GM19372 (cell line): ENCODE measurements around the gene TPGS2.
"Not testable (repeated sequence)": the region's sequence is repeated elsewhere in the genome, so short reads cannot be mapped to it uniquely, and the experiment has no call there.

Experiments
- ATAC-seq: cut with Tn5 transposase; IDR thresholded peaks from one replicate; pipeline ENCODE4 v1.9.1; 2021; ENCODE audit warnings: mild to moderate bottlenecking, low read depth, moderate library complexity; ENCODE audit not compliant: unreplicated experiment

TPGS2 gene, protein sequence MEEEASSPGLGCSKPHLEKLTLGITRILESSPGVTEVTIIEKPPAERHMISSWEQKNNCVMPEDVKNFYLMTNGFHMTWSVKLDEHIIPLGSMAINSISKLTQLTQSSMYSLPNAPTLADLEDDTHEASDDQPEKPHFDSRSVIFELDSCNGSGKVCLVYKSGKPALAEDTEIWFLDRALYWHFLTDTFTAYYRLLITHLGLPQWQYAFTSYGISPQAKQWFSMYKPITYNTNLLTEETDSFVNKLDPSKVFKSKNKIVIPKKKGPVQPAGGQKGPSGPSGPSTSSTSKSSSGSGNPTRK

DNA sequence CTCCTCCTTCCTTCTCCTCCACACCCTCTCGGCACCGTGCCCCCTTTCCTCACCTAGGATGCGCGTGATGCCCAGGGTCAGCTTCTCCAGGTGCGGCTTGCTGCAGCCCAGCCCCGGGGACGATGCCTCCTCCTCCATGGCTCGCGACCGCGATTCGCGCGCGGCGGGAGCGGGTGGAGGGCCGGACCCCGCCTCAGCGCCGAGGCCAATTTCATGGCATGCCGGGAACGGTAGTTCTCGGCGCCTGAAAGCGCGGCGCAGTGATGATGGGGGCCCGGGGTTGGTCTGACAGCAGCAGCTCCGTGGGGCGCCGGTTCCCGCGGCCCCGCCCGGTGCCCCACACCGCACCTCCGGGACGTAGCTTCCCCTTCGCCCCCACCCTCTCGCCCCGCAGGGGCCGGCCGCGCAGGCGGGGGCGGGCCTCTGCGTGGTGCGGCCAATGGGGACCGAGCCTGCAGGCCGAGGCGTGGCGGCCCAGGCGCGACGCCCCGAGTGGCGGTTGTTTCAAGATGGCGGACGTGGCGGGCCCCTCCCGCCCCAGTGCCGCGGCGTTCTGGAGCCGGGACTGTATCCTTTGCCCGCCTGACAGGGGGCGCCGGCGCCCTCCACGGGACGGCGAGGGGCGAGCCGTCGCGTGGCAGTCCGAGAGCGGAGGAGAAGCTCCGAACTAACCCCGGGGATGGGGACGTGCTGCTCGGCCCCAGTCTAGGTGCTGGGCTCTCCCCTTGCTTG, at the start of gene TPGS2, which contains the start of gene KIAA1328:
TPGS2 (minus strand) TSS at position 373 of the 732 bp plus-strand sequence; CDS start at position 138, 235 bp downstream.
KIAA1328 (plus strand) TSS at position 498 of the 732 bp plus-strand sequence; CDS start at position 510, 12 bp downstream.
- peak; percentile 88 for ATAC-seq

DNA sequence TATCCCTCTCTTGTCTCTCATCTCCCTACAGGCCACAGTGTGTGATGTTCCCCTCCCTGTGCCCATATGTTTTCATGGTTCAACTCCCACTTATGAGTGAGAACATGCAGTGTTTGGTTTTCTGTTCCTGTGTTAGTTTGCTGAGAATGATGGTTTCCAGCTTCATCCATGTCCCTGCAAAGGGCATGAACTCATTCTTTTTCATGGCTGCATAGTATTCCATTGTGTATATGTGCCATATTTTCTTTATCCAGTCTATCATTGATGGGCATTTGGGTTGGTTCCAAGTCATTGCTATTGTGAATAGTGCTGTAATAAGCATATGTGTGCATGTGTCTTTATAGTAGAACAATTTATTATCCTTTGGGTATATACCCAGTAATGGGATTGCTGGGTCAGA, 45.0 kb upstream of the TPGS2 start:
- not testable (repeated sequence) for ATAC-seq

DNA sequence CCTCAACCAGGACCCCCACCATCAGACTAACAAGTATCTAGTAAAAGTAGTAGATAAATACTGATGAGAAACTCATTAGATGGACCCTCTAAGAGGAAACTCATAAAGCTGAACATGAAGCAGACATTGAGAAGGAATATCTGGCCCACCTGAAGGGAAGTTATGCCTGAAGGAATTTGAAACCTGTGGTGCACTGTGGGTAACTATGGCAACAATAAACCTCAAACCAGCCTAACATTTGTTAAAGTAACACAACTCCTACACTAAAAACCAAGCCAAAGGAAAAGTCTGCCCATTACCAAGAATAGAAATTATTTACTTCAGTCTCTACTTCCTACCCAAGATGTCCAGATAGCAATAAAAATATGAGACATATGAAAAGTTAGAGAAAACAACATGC, 43.5 kb upstream of the TPGS2 start:
- ATAC-seq: no peak

DNA sequence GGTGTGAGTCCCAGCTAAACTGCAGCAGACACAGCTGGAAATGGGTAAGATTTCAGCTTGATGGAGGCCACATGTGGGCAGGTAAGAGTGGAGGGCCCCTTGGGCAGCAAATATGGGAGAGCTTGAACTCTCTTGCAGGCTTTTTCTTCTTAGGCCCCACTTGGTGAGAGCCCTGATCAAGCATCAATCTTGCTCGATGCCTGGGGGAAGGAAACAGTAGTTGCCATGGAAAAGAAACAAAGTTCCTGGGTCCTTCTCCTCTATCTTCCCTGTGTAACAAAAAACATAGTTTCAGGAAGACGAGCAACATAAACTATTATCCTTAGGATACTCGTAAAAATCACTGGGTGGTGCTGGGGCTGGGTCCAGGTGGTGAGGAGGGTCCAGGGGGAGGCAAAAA, 43.0 kb upstream of the TPGS2 start:
- ATAC-seq: no peak

DNA sequence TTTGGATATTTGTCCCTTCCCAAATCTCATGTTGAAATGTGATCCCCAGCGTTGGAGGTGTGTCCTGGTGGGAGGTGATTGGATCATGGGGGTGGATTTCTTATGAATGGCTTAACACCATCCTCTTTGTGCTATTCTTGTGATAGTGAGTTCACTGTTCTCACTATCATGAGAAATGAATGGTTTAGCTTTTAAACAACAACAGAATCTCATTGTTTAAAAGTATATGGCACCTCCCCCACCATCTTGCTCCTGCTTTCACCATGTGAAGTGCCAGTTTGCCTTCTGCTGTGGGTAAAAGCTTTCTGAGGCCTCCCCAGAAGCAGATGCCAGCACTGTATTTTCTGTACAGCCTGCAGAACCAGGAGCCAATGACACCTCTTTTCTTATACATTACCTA, 38.3 kb upstream of the TPGS2 start:
- ATAC-seq: no peak

DNA sequence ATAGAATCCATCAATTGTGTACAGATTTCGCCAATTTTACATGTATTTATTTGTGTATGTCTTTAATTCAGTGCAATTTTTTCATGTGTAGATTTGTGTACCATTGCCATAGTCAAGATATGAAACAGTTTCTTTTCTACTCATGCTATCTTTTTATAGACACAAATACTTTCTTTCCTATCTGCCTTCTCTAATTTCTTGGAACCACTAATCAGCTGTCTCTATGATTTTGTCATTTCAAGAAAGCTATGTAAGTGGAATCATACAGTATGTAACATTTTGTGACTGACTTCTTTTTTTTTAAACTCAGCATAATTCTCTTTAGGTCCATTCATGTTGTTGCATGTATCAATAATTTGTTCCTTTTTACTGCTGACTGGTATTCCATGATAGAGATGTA, 33.4 kb upstream of the TPGS2 start:
- no peak for ATAC-seq

DNA sequence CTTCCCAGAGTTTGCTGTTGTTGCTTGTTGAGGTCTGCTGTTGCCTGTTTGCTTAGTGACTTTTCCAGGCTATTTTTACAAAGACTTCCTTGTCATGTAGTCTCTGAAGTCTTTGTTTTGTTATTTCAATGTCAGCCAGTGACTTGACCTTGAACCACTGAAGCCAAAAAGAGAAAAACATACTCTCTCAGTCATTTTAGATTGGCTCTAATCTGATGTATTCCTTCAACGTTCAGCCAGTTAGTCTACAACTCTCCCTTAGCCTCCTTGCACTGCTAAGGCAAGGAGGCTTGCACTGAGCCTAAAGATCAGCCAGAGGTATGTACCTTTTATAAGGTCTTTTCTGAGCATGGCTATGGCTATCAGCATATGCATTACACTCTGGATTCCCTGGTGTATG, 28.0 kb upstream of the TPGS2 start:
- no peak for ATAC-seq

DNA sequence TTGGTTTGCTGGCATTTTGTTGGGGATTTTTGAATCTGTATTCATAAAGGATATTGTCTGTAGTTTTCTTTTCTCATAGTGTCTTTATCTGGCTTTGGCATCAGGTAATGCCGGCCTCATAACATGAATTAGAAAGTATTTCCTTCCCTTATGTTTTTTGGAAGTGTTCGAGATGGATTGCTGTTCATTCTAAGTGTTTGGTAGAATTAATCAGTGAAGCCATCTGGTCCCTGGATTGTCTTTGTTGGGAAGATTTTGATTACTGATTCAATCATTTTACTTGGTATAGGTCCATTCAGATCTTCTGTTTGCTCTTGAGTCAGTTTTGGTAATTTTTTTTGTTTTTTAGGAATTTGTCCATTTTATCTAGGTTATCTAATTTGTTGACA, 22.4 kb upstream of the TPGS2 start:
- ATAC-seq: no peak

DNA sequence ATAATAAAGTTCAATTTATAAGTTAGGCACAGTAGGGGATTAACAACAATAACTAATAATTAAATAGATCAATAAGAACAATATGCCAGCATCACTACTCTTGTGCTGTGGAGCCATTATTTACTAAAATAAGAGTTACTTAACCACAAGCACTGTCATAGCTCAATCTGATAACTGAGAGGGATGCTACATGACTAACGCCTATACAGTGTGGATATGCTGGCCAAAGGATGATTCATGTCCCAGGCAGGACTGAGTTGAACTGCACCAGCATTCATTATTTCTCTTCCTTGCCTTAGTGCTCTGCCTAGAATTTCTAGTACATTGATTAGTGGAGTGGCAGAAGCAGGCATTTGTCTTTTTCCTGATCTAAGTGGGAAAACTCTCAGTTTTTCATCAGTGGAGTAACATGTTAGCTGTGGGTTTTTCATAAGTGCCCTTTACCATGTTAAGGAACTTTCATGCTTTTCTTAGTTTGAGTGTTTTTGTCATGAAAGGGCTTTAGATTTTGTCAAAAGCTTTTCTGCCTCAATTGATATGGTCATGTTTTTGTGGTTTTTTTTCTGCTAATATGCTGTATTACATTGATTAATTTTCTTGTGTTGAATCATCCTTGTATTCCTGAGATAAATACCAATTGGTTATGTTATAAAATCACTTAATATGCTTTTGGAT, 21.9 kb upstream of the TPGS2 start:
- no peak for ATAC-seq

DNA sequence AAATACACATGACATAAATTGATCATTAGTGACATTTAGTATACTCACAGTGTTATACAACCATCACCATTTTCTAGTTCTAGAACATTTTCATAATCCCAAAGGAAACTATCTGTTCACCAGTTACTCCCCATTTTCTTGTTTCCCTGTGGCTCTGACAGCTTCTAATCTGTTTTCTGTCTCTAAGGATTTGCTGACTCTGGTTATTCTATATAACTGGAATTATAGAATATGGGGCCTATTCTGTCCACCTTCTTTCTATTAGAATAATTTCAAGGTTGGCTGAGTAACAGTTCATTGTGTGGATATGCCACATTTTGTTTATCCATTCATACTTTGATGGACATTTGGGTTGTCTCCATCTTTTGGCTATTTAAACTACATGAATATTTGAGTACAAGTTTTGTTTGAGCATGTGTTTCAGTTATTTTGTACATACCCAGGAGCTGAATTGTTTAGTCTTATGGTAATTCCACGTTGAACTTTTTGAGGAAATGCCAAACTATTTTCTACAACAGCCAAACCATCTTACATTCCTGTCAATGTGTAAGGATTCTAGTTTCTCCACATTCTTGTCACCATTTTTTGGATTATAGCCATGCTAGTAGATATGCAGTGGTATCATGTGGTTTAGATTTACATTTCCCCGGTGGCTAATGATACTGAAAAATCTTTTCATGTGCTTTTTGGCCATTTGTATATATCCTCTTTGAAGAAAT, 20.6 kb upstream of the TPGS2 start:
- ATAC-seq: no peak

DNA sequence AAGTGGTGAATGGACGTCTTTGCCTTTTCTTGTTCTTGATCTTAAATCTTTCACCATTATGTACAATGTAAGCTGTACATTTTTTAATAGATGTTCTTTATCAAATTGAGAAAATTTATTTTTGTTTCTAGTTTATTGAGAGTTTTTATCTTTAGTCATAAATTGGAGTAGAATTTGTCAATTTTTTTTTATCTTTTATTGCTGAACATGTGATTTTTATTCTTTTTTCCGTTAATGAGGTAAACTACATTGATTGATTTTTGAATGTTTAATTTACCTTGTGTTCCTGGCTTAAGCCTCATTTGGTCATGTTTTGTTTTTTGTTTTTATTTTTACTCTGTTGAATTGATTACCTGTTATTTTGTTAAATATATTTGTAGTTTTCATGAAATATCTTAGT, 19.8 kb upstream of the TPGS2 start:
- no peak for ATAC-seq

DNA sequence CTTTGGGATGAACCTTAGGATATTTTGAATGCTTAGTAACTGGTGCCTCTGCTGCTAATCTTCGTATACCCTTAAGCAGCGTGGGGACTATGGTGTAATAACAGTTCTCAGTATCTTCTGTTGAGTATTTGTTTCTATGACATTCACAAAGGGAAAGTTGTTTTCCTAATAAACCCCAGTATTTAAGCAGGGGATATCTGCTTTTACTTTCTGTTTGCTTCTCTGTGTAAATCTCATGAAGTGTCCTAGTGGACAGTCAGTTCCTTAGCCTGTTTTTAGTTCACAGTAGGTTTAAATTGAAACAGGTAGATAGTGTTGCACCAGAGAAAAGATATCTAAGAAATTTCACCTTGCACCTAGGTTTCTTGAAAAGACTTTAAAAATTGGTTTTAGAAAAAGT, 15.0 kb upstream of the TPGS2 start:
- ATAC-seq: no peak

DNA sequence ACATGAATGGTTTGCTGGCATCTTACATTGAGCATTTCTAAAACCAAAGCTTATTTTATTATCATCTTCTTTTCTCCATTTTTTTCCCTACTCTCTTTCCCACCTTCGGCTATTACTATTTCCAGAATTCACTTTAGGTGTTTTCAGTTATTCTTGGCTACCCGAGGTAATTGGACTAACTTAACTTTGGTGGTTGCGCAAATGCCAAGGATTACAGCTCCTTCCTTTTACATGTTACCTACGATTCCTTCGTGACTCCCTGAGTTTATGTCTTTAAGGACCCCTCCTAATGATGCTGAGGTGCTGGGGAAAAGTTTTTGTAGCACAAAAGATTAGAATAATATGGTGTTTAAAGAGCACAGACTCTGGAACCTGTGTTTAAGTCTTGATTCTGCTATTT, 14.4 kb upstream of the TPGS2 start:
- ATAC-seq: no peak

DNA sequence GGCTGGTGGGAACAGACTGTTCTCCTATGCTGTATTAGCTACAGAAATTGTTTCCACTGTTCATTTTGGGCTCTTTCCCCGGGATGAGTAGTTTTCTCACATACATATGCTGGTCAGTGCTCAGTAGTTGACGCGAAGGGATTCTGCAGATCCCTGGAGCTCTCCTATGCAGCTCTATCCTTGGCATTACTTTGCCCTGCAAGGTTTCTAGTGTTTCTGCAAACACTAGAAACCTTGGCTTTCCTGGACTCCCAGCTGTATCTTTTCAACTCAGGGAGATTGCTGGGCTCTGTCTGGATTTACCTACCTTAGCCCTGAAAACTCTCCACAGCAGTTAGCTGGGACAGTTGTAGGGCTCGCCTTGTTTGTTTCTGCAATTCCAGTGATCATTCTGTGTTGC, 11.0 kb upstream of the TPGS2 start:
- ATAC-seq: no peak

DNA sequence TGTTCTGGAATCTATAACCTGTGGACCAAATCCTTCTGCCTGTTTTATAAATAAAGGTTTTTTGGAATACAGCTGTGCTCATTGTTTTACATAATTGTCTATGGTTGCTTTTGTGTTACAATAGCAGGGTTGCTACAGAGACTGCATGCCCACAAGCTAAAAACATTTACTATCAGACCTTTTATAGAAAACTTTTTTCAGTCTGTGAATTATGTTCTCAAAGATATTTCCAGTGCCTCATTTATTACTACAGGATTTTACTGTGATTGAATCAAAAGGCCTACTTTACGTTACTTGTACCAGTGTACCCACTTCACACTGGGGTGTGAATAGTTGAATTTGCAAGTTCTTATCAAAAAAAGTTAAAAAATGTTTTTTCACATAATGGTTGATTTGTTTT, 7.1 kb upstream of the TPGS2 start:
- ATAC-seq: no peak

DNA sequence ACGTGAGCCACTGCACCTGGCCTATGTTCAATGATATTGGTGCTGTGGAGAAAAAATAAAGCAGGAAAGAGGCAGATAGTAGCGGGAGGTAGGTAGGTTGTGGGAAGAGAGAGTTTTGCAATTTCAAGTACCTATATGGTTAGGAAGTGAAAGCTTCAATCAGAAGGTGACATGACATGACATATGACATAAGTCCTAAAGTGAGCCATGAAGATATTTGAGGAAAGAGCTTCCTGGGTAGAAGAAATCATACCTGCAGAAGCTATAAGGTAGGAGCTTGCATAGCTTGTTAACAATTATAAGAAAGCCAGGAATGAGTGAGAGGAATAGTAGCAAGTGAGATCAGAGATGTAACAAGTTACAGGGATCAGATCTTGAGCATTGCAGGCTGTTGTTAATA, 4.3 kb upstream of the TPGS2 start:
- ATAC-seq: no peak

DNA sequence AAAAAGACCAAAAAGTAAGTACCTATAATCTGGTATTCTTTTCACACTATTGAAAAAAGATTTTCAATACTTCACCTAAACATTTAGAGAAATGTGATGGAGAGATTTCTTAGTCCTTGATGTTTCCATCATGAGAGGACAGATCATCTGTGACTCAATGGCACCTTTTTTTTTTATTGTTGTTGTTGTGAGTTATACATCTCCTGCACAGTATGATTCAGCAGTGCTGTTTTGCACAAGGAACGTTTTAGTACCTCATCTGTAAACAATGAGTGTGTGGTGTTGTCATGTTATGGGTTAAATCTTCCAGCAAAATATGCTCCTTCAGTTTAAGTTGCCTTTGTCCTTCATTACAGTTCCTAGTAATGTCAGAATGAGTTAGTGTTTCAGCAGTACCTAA, 2.3 kb upstream of the TPGS2 start:
- ATAC-seq: no peak

DNA sequence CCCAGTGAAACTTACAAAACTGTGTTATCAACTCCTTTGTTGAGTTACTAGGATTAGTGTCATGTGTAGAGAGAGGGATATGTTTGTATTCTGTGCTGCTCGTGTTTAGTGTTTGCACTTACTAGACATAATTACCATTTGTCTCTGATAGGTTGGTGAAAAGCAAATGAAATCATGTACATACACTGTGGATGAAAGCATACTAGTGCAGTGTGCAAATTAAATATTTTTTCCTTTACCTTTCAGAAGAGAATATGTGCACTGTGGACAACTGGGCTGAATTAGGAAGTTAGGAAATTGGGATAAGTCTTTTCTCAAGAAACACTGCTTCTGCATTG, 1.3 kb upstream of the TPGS2 start:
- no peak for ATAC-seq

DNA sequence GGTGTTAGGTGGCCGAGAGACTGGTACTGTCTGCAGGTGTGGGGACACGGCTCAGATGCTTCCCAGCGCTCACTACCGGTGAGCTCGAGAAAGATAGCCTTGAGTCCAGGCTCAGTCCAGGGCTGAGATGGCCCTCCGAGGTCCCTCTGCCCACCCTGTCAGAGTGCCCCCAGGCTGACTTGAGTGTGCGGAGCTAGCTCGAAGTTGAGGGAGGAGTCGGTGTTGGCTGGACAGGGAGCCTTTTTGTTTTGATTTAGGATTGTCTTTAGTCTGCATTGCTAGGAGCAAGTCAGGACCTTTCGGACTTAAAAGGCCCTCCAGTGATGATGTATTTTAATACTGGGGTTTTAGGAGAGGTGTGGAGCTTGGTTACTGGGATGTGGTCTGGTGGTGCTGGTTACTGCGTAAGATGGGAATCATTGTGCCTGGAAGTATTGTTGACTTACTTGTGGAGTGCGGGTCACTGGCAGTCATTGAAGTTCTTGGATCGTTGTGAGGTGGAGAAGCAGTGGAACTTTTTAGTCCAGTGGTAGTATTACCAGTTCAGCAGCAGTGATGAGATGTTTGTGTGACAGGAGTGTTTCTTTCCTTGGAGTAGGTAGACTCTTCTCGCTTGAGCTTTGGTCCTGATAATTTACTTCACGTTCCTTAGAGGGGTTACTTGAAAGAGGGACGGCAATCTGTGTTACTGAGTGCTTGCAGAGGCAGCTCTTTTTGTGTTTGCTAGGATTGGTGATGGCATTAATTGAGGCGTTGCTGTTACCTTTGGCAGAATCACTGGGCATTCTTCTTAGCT, 758 bp upstream of the TPGS2 start:
- no peak for ATAC-seq

DNA sequence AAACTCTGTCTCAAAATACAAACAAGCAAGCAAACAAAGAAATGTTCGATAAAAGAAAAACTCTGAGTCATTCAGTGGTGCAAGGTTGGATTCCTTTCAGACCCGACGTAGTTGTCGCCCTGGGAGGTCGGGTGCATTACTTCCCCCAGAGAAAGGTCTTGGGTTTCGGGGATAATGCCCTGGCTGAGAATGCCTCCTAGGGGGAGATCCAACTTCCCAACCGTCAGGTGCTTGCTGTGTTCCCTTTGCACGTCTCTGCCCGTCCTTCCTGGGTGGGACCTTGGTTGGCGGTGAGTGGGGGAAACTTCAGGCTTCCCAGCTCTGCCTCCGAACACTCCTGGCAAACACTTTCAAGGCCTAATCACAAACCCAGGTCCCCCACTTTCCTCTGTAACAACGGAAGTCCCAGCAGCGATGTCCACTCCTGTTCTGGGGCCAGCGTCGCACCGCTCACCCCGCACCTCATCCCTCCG, 609 bp downstream of the TPGS2 start:
- ATAC-seq: peak; percentile 17
